ENCODE measurements around the gene GRIP1. TPM values are rescaled to one million over a fixed set of nuclear protein-coding genes. Genes with fewer than 3 reads are reported as not detected.

Gene GRIP1
- total RNA-seq, 2 donors from 2014 or later: 0.19 to 0.86 TPM

- Mint-ChIP-seq H3K9me3 (no peaks in the 10 kb centered on the region), H3K27ac (no peak overlapping the region), H3K27me3 (peaks cover 20% of the 10 kb centered on the region), H3K36me3 (ENCODE audit: low read depth) (no peaks in the 10 kb centered on the region), H3K4me1 (no peaks in the 10 kb centered on the region), H3K4me3 (no peak overlapping the region)
- no peak for ATAC-seq (replicated peaks)
These were observed 2.6 kb downstream of the GRIP1 start for GRCh38 chr12:66676241-66676640.

GRCh38 chr12:66674495-66675122, 4.3 kb downstream of the GRIP1 start:
- H3K36me3 Mint-ChIP-seq (ENCODE audit: low read depth): no peaks in the 10 kb centered on the region
- no peaks in the 10 kb centered on the region for H3K4me1 Mint-ChIP-seq
- no peak overlapping the region for H3K27ac Mint-ChIP-seq
- peaks cover 24% of the 10 kb centered on the region for H3K27me3 Mint-ChIP-seq
- no peak overlapping the region for H3K4me3 Mint-ChIP-seq
- H3K9me3 Mint-ChIP-seq: no peaks in the 10 kb centered on the region
- no peak for ATAC-seq (replicated peaks)

GRCh38 chr12:66669541-66669940, 9.3 kb downstream of the GRIP1 start:
- no peak overlapping the region for H3K27ac Mint-ChIP-seq
- H3K36me3 Mint-ChIP-seq (ENCODE audit: low read depth): no peaks in the 10 kb centered on the region
- ATAC-seq (replicated peaks): no peak
- H3K9me3 Mint-ChIP-seq: no peaks in the 10 kb centered on the region
- H3K4me3 Mint-ChIP-seq: no peak overlapping the region
- no peaks in the 10 kb centered on the region for H3K4me1 Mint-ChIP-seq
- H3K27me3 Mint-ChIP-seq: peaks cover 23% of the 10 kb centered on the region

- H3K9me3 Mint-ChIP-seq: no peaks in the 10 kb centered on the region
- H3K27me3 Mint-ChIP-seq: peaks cover 20% of the 10 kb centered on the region
- no peaks in the 10 kb centered on the region for H3K4me1 Mint-ChIP-seq
- no peak for ATAC-seq (replicated peaks)
- H3K36me3 Mint-ChIP-seq (ENCODE audit: low read depth): no peaks in the 10 kb centered on the region
- H3K27ac Mint-ChIP-seq: no peak overlapping the region
- H3K4me3 Mint-ChIP-seq: no peak overlapping the region
These were observed 10.6 kb downstream of the GRIP1 start for GRCh38 chr12:66668311-66668710.

- Mint-ChIP-seq H3K4me3 (no peak overlapping the region), H3K9me3 (no peaks in the 10 kb centered on the region), H3K36me3 (ENCODE audit: low read depth) (no peaks in the 10 kb centered on the region), H3K27me3 (peaks cover 21% of the 10 kb centered on the region), H3K4me1 (no peaks in the 10 kb centered on the region), H3K27ac (no peak overlapping the region)
- ATAC-seq (replicated peaks): no peak
These were observed 11.0 kb downstream of the GRIP1 start for GRCh38 chr12:66667906-66668305.

- peaks cover 29% of the 10 kb centered on the region for H3K27me3 Mint-ChIP-seq
- no peaks in the 10 kb centered on the region for H3K36me3 Mint-ChIP-seq (ENCODE audit: low read depth)
- no peak for ATAC-seq (replicated peaks)
- no peaks in the 10 kb centered on the region for H3K4me1 Mint-ChIP-seq
- no peaks in the 10 kb centered on the region for H3K9me3 Mint-ChIP-seq
- no peak overlapping the region for H3K27ac Mint-ChIP-seq
- H3K4me3 Mint-ChIP-seq: no peak overlapping the region
These were observed 12.4 kb downstream of the GRIP1 start for GRCh38 chr12:66666481-66666880.

- H3K4me1 Mint-ChIP-seq: no peaks in the 10 kb centered on the region
- H3K27ac Mint-ChIP-seq: no peak overlapping the region
- peaks cover 22% of the 10 kb centered on the region for H3K27me3 Mint-ChIP-seq
- no peak overlapping the region for H3K4me3 Mint-ChIP-seq
- ATAC-seq (replicated peaks): no peak
- no peaks in the 10 kb centered on the region for H3K36me3 Mint-ChIP-seq (ENCODE audit: low read depth)
- no peaks in the 10 kb centered on the region for H3K9me3 Mint-ChIP-seq
These were observed 13.4 kb downstream of the GRIP1 start for GRCh38 chr12:66665435-66665985.

- no peak for ATAC-seq (replicated peaks)
- Mint-ChIP-seq H3K36me3 (ENCODE audit: low read depth) (no peaks in the 10 kb centered on the region), H3K27me3 (peaks cover 19% of the 10 kb centered on the region)
These were observed 14.8 kb downstream of the GRIP1 start for GRCh38 chr12:66664076-66664475.

GRCh38 chr12:66663611-66664010, 15.3 kb downstream of the GRIP1 start:
- no peak overlapping the region for H3K4me3 Mint-ChIP-seq
- H3K27me3 Mint-ChIP-seq: peaks cover 22% of the 10 kb centered on the region
- H3K27ac Mint-ChIP-seq: no peak overlapping the region
- no peaks in the 10 kb centered on the region for H3K4me1 Mint-ChIP-seq
- no peaks in the 10 kb centered on the region for H3K9me3 Mint-ChIP-seq
- no peaks in the 10 kb centered on the region for H3K36me3 Mint-ChIP-seq (ENCODE audit: low read depth)
- ATAC-seq (replicated peaks): no peak

More at GRCh38 chr12:66664076-66664475, 14.8 kb downstream of the GRIP1 start:
- H3K4me3 Mint-ChIP-seq: no peak overlapping the region
- H3K9me3 Mint-ChIP-seq: no peaks in the 10 kb centered on the region
- H3K27ac Mint-ChIP-seq: no peak overlapping the region
- no peaks in the 10 kb centered on the region for H3K4me1 Mint-ChIP-seq

GRCh38 chr12:66662729-66663128, 16.1 kb downstream of the GRIP1 start:
- Mint-ChIP-seq H3K27ac (no peak overlapping the region), H3K4me3 (no peak overlapping the region), H3K36me3 (ENCODE audit: low read depth) (no peaks in the 10 kb centered on the region), H3K9me3 (no peaks in the 10 kb centered on the region), H3K27me3 (peaks cover 16% of the 10 kb centered on the region), H3K4me1 (no peaks in the 10 kb centered on the region)
- ATAC-seq (replicated peaks): no peak

- Mint-ChIP-seq H3K36me3 (ENCODE audit: low read depth) (no peaks in the 10 kb centered on the region), H3K27ac (no peak overlapping the region), H3K9me3 (no peaks in the 10 kb centered on the region), H3K4me1 (no peaks in the 10 kb centered on the region), H3K4me3 (no peak overlapping the region), H3K27me3 (peaks cover 18% of the 10 kb centered on the region)
- ATAC-seq (replicated peaks): no peak
These were observed 16.7 kb downstream of the GRIP1 start for GRCh38 chr12:66662179-66662578.

GRCh38 chr12:66661357-66661756, 17.5 kb downstream of the GRIP1 start:
- H3K27ac Mint-ChIP-seq: no peak overlapping the region
- H3K9me3 Mint-ChIP-seq: no peaks in the 10 kb centered on the region
- H3K4me1 Mint-ChIP-seq: no peaks in the 10 kb centered on the region
- H3K36me3 Mint-ChIP-seq (ENCODE audit: low read depth): no peaks in the 10 kb centered on the region
- no peak for ATAC-seq (replicated peaks)
- no peak overlapping the region for H3K4me3 Mint-ChIP-seq
- peaks cover 18% of the 10 kb centered on the region for H3K27me3 Mint-ChIP-seq

- peaks cover 13% of the 10 kb centered on the region for H3K27me3 Mint-ChIP-seq
- no peak overlapping the region for H3K4me3 Mint-ChIP-seq
- no peaks in the 10 kb centered on the region for H3K4me1 Mint-ChIP-seq
- H3K36me3 Mint-ChIP-seq (ENCODE audit: low read depth): no peaks in the 10 kb centered on the region
- no peak overlapping the region for H3K27ac Mint-ChIP-seq
- no peaks in the 10 kb centered on the region for H3K9me3 Mint-ChIP-seq
- ATAC-seq (replicated peaks): no peak
These were observed 25.1 kb downstream of the GRIP1 start for GRCh38 chr12:66653796-66654195.

- Mint-ChIP-seq H3K4me3 (no peak overlapping the region), H3K27me3 (no peaks in the 10 kb centered on the region), H3K4me1 (no peaks in the 10 kb centered on the region), H3K9me3 (no peaks in the 10 kb centered on the region), H3K36me3 (ENCODE audit: low read depth) (no peaks in the 10 kb centered on the region), H3K27ac (no peak overlapping the region)
- ATAC-seq (replicated peaks): no peak
These were observed 30.7 kb downstream of the GRIP1 start for GRCh38 chr12:66648033-66648735.

- H3K9me3 Mint-ChIP-seq: no peaks in the 10 kb centered on the region
- peaks cover 1% of the 10 kb centered on the region for H3K27me3 Mint-ChIP-seq
- no peak overlapping the region for H3K27ac Mint-ChIP-seq
- H3K4me1 Mint-ChIP-seq: no peaks in the 10 kb centered on the region
- ATAC-seq (replicated peaks): no peak
- no peaks in the 10 kb centered on the region for H3K36me3 Mint-ChIP-seq (ENCODE audit: low read depth)
- no peak overlapping the region for H3K4me3 Mint-ChIP-seq
These were observed 31.7 kb downstream of the GRIP1 start for GRCh38 chr12:66647034-66647691.
